Neural cell (in vitro differentiated cells): ENCODE measurements around the gene UNC5A.

Experiments
- TF ChIP-seq, protein P1 (sequence below): IDR thresholded peaks from 2 replicates; pipeline ENCODE4 v1.6.1; 2012; ENCODE audit warnings: borderline replicate concordance
- TF ChIP-seq, protein P2 (sequence below): fragments of 450-650 bp; IDR thresholded peaks from 2 replicates; pipeline ENCODE4 v1.5.1; 2014; ENCODE audit warnings: antibody characterized with exemption, mild to moderate bottlenecking, moderate library complexity; ENCODE audit not compliant: poor library complexity, severe bottlenecking

DNA sequence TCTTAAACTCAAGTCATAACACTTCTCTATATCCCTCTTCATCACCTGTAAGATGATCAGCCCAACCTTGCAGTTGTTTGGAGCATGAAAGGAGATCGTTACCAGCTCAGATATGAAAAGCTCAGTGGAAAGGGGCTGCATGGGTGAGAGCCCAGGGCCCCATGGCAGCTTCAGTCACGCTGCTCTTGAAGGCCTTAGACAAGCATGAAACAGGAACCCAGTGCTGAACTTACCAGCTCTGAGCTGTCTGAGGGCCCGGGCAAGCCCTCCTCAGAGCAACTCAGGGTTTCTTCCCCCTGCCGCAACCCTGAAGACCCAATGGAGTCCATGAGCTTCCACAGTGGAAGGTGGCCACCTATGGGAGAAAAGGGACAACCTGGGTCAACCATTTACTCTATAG is 85.5 kb downstream of the UNC5A start:
- TF ChIP-seq, protein P1, sequence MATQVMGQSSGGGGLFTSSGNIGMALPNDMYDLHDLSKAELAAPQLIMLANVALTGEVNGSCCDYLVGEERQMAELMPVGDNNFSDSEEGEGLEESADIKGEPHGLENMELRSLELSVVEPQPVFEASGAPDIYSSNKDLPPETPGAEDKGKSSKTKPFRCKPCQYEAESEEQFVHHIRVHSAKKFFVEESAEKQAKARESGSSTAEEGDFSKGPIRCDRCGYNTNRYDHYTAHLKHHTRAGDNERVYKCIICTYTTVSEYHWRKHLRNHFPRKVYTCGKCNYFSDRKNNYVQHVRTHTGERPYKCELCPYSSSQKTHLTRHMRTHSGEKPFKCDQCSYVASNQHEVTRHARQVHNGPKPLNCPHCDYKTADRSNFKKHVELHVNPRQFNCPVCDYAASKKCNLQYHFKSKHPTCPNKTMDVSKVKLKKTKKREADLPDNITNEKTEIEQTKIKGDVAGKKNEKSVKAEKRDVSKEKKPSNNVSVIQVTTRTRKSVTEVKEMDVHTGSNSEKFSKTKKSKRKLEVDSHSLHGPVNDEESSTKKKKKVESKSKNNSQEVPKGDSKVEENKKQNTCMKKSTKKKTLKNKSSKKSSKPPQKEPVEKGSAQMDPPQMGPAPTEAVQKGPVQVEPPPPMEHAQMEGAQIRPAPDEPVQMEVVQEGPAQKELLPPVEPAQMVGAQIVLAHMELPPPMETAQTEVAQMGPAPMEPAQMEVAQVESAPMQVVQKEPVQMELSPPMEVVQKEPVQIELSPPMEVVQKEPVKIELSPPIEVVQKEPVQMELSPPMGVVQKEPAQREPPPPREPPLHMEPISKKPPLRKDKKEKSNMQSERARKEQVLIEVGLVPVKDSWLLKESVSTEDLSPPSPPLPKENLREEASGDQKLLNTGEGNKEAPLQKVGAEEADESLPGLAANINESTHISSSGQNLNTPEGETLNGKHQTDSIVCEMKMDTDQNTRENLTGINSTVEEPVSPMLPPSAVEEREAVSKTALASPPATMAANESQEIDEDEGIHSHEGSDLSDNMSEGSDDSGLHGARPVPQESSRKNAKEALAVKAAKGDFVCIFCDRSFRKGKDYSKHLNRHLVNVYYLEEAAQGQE, result no peak
- TF ChIP-seq, protein P2, sequence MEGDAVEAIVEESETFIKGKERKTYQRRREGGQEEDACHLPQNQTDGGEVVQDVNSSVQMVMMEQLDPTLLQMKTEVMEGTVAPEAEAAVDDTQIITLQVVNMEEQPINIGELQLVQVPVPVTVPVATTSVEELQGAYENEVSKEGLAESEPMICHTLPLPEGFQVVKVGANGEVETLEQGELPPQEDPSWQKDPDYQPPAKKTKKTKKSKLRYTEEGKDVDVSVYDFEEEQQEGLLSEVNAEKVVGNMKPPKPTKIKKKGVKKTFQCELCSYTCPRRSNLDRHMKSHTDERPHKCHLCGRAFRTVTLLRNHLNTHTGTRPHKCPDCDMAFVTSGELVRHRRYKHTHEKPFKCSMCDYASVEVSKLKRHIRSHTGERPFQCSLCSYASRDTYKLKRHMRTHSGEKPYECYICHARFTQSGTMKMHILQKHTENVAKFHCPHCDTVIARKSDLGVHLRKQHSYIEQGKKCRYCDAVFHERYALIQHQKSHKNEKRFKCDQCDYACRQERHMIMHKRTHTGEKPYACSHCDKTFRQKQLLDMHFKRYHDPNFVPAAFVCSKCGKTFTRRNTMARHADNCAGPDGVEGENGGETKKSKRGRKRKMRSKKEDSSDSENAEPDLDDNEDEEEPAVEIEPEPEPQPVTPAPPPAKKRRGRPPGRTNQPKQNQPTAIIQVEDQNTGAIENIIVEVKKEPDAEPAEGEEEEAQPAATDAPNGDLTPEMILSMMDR, result no peak
